GM19238 (cell line): ENCODE data around the gene ST6GALNAC2.

Source experiments
- DNase-seq: peaks from one replicate; pipeline ENCODE4 v3.0.0; 2011; ENCODE audit warnings: low spot score; ENCODE audit not compliant: insufficient read length

ST6GALNAC2 gene

DNA sequence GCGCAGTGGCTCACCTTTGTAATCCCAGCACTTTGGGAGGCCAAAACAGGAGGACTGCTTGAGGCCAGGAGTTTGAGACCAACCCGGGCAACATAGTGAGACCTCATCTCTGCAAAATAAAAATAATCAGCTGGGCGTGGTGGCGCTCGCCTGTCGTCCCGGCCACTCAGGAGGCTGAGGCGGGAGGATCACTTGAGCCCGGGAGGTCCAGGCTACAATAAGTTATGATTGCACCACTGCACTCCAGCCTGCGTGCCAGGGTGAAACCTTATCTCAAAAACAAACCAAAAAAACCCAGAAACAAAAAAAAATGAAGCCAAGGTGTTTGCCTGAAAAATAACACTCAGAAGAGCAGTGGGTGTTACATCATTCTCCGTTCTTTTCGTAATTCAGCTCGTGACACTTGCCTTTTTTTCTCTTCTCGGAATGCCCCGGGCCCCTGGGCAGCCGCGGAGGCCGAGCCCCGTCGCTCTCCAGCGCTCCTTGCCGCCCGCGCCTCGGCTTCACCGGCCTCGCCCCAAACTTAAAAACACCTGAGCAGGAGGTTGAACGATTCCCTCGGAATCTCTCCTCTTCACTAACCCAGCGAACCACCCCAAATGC is 28.8 kb downstream of the ST6GALNAC2 start:
- DNase-seq, result no peak

DNA sequence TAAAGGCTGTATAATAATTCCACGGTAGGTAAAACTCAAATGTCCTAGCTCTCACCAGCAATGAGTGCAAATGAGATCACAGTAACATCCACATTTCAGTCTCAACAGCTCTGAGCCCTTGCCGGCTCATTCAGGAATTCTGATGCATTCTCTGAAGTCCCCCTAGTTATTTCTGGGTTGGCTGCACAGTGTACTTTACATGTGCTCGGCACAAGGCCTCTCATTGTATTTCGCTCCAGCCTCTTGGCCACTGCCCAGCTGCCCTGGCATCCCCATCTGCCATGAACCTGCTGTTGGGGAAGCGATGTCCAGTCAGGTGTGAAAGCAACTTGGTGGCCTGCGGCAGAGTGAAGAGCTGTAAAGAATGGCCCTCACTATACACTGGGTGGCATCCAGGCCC is 31.5 kb downstream of the ST6GALNAC2 start:
- DNase-seq, result no peak

- no peak for DNase-seq
These were observed 32.3 kb downstream of the ST6GALNAC2 start for GRCh38 chr17:76553178-76553908.

GRCh38 chr17:76551685-76552084 is 34.0 kb downstream of the ST6GALNAC2 start:
- no peak for DNase-seq

DNA sequence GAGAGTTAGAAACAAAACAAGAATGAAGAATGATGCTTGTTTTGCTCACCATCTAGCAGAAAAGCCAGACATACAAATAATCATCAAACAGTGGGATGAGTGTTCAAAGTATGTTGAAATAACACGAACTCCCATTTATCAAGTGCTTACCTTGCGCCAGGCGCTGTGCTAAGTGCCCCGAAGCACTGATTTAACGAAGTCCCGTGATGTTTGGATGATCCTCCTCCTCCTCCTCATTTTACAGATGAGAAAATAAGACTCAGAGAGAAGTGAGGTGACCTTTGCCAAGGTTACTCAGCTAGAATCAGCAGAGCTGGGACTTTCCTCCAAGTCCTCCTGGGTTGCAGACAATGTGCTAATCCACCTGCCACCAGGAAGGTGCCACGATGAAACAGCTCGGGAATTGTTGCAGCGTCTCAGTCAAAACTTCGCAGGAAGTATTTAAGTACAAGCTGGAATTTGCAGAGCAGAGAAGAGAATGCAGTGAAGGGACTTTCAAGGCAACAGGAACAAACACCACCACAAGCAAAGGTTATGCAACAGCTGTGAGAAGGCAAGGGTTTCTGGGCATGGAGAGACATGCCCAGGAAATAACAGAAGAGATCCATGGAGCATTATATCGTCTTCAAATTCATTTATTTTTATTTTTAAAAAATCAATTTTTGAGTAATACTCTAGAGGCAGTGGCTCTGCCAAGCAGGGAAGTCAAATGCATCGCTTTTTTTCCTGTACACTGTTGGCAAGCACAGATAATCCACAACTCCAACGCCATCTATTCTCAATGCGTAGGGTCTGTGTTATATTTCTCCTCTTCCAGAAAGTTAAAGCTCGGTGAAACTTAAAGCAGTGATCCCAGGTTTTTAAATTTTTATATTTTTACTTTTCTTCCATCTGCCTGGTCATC is 34.7 kb downstream of the ST6GALNAC2 start:
- no peak for DNase-seq

GRCh38 chr17:76549539-76549938 is 36.1 kb downstream of the ST6GALNAC2 start:
- no peak for DNase-seq

GRCh38 chr17:76549215-76549518 is 36.5 kb downstream of the ST6GALNAC2 start:
- no peak for DNase-seq

DNA sequence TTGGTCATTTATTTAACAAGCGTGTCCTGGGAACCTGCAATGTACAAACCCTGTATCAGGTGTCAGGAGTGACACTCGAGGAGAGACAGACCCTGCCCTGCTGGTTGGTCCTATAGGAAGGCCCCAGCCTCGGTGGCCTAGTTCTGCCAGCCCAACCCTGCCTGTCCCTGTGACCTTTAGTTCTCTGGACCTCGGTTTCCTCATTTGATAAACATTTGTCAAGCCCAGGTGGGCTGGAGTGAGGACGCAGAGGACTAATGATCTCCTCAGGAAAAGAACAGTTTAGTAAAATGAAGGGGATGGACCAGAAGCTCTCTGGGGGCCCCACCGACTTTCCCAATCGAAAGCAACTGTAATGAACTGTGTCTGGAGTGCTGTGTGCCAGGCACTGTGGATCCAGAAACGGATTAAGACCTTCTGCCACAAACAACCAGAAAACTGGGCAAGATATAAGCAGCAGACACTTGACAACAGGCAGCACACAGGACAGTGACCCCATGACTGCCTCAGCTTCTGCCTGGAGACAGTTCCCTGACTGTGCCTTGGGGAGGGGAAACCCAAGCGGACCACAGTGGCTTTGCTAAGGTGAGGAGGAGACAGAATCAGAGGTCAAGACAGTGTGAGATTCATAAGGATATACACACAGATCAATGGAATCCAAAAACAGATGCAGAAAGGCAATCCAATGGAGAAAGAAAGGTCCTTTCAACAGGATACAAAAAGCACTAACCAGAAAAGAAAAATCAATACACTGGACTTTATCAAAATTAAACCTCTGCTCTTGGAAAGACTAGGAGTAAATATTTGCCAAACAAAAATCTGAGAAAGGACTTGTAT is 37.1 kb downstream of the ST6GALNAC2 start:
- no peak for DNase-seq

DNA sequence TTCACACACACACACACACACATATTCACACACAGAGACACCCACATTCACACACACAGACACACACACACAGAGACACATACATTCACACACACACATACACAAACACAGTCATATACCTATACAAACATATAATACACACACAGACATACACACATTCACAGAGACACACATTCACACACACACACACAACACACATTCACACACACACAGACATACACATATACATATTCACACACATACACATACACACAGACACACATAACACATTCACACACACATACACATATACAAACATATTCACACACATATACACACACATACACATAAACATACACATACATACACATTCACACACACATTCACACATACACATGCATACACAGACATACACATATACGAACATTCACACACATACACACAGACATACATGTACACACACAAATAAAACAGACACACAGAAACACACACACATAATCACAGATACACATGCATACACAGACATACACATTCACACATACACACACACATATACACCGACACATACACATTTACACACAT is 37.9 kb downstream of the ST6GALNAC2 start:
- no peak for DNase-seq

- DNase-seq, result peak; percentile 68
These were observed 38.4 kb downstream of the ST6GALNAC2 start for GRCh38 chr17:76547183-76547641.

GRCh38 chr17:76546556-76547182 is 39.0 kb downstream of the ST6GALNAC2 start:
- no peak for DNase-seq

DNA sequence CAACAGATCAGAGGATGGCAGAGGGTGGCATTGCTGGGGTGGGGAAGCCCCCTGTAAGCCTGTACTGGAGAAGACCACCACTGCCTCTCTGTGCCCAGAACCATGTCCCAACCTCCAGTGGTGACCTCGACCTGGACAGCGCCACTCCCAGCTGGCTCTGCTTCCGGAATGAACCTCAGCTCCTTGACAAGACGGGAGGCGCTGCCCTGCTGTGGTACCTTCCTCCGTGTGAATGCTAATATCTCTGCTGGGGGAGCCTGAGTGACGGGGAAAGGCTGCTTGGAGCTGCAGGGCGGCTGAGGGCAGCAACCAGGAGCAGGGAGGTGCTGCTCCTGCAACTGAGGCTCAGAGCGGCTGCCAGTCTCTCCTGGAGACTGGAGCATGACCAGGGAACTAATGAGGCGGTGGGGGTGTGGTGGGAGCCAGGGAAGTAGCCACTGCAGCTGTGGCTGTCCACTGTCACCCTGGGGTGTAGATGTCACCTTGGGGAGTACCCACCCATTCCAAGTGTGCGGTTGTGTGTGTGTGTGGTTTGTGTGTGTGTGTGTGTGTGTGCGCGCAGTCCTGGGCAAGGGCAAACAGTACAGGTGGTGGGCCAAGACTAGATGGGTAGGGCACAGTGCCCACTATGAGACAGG is 39.6 kb downstream of the ST6GALNAC2 start:
- no peak for DNase-seq

GRCh38 chr17:76544546-76545365 is 40.9 kb downstream of the ST6GALNAC2 start:
- no peak for DNase-seq

- no peak for DNase-seq
These were observed 41.7 kb downstream of the ST6GALNAC2 start for GRCh38 chr17:76543826-76544545.

DNA sequence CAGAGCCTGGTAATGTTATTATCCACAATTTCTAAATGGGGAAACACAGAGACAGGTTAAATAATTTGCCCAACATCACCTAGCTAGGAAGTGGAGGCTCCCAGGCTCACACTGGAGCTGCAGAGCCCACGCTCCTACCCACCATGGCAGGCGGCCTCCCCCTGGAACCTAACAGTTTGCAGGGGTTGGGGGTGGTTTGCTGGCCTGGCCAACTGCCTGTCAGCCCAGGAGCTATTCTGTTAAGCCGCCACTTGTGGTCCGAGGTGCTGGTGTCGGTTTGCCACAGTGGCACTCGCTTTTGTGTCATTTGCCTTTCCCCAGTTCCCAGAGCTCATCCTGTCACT is 42.2 kb downstream of the ST6GALNAC2 start:
- DNase-seq, result no peak

DNA sequence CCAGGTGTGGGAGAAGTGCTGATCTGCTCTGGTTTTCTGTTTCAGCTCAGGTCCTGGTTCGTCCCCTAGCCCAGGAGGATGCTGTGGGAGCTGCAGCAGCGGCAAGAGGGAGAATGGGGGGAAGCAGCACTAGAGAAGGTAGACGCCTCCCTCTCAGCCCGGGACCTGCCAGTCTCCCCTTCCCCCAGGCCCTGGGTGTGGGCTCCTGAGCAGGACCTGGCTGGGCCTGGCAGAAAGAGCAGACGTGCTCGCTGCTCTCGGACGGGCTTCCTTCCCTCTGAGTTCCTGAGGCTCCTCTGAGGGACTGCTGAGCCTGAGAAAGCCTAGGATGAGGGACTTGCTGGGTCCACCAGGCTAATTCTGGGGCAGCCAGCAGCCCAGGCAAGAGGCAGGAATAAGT is 42.7 kb downstream of the ST6GALNAC2 start:
- no peak for DNase-seq

DNA sequence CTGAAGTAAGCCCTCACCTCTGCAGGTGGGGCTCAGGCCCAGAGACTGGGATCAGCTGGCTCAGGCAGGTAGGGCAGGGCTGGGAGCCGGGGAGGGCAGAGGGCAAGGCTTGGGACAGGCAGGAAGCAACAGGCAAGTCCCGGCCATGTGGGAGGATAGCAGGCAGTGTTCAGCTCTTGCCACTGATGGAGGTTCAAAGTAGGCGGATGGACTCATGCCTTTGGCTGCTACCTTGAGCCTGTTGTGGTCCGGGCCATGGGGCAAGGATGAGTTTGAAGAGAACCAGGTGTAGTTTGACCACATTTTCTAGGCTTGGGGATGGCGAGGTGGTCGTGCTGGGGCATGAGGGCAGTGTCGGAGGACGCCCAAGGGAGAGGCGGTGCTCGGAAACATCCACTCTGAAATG is 43.1 kb downstream of the ST6GALNAC2 start:
- no peak for DNase-seq

DNA sequence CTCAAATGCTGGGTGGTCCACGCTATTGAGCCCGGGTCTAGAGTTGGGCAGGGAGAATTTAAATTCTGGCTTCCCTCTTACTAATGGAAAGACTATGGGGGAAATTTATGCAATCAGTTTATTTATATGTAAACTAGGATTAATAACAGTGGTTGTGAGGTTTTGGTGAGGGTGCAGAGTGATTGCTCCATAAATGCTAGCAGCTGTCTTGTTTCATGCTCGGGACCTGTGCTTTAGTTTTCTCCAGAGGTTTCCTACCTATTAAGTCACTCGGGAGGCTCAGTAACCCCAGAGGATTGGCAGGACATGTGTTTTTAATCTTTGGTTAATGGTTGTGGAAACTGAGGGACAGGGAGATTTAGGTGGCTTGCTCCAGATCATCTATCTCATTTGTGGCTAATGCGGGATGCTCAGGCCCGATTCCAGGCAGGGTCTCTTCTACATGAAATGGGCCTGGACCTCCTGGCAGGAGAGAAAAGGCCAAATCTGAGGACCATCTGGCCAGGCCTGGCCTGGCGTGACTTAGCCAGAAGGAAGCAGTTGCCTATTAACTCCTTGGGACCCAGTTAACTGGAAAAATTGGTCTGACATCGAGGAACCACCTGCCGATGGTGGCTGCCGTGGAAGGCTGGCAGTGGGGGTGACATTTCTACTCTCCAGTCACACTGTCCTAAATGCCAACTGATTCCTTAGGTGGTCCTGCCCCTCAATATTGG is 43.8 kb downstream of the ST6GALNAC2 start:
- no peak for DNase-seq
